Heart left ventricle (tissue), 16 donors: ENCODE results near the gene TNS1. TPM values are rescaled to one million over a fixed set of nuclear protein-coding genes. Genes with fewer than 3 reads are reported as not detected.

Source experiments
- ATAC-seq, 4 donors: fragments of 200-7000 bp; cut with Tn5 transposase; one replicate each; pipeline ENCODE4 v1.9.1; 2020 to 2022; ENCODE audit warnings: moderate library complexity in 4 of 4, mild to moderate bottlenecking in 3 of 4, moderate number of reproducible peaks in 1 of 4
- DNase-seq, 5 donors: peaks; one replicate each; pipeline ENCODE4 v3.0.0-alpha.2; 2020
- H3K27ac ChIP-seq, 12 donors: fragments of 200-600 bp; sonication (generic) in 4 of 12; one replicate each; pipeline versions ENCODE4 v1.5.0 to v1.8.0; 2016 to 2022; ENCODE audit warnings: mild to moderate bottlenecking in 2 of 12
- H3K27me3 ChIP-seq, 9 donors: fragments of 200-600 bp; sonication (generic) in 2 of 9; one replicate each; pipeline versions ENCODE4 v1.5.1 to v1.8.0; 2016 to 2022; ENCODE audit warnings: mild to moderate bottlenecking in 3 of 9
- H3K36me3 ChIP-seq, 9 donors: fragments of 200-600 bp; sonication (generic) in 2 of 9; one replicate each; pipeline versions ENCODE4 v1.5.0 to v1.8.0; 2018 to 2022; ENCODE audit warnings: mild to moderate bottlenecking in 2 of 9
- H3K4me1 ChIP-seq, 12 donors: fragments of 200-600 bp; sonication (generic) in 4 of 12; one replicate each; pipeline versions ENCODE4 v1.5.0 to v1.8.0; 2016 to 2022; ENCODE audit warnings: mild to moderate bottlenecking in 3 of 12
- H3K4me3 ChIP-seq, 12 donors: fragments of 200-600 bp; sonication (generic) in 4 of 12; one replicate each; pipeline versions ENCODE4 v1.5.0 to v1.8.0; 2017 to 2022; ENCODE audit warnings: mild to moderate bottlenecking in 9 of 12, moderate library complexity in 4 of 12
- H3K9me3 ChIP-seq, 12 donors: fragments of 200-600 bp; sonication (generic) in 4 of 12; one replicate each; pipeline versions ENCODE4 v1.5.0 to v1.8.0; 2016 to 2022; ENCODE audit warnings: mild to moderate bottlenecking in 1 of 12
- CTCF ChIP-seq, 12 donors: fragments of 200-600 bp; sonication (generic) in 4 of 12; IDR thresholded peaks; one replicate each; pipeline versions ENCODE4 v1.5.0 to v1.8.0; 2018 to 2022; ENCODE audit warnings: antibody characterized with exemption in 12 of 12, mild to moderate bottlenecking in 5 of 12
- POLR2A ChIP-seq, 2 donors: fragments of 450-650 bp; IDR thresholded peaks; one replicate each; pipeline ENCODE4 v1.6.1; 2017; ENCODE audit warnings: antibody characterized with exemption in 2 of 2, mild to moderate bottlenecking in 2 of 2, moderate library complexity in 2 of 2
- WGBS, 4 donors: extraction: QIAGEN DNeasy Blood & Tissue Kit in 2 of 4; methylation state at CpG; one replicate each; pipeline versions ENCODE4 v1.1.5 to v1.1.7; 2013 to 2018; 5-methylcytosine and 5-hydroxymethylcytosine counted together
- intact Hi-C, 10 donors: fragments of 100-400 bp; cut with DNase I; formaldehyde crosslinking; loops; one replicate each; pipeline versions ENCODE4 v1.11.1 to v1.14.2; 2022
- polyA plus RNA-seq, 2 donors: library from polyadenylated mRNA; stranded (reverse); fragments of 200-250 nt; gene quantifications; one replicate each; pipeline ENCODE4 v1.2.3, GENCODE V29; 2013
- total RNA-seq, 9 donors: library from RNA; depleted of rRNA in 2 of 9; stranded (reverse); fragments of >200 nt in 2 of 9; fragmentation: NEBNext Ultra II Directional in 3 of 9; extraction: Animal tissue kit (Norgen Biotek cat#: 25700) in 3 of 9; gene quantifications; one replicate each; pipeline versions ENCODE4 v1.1.0 to v1.2.4, GENCODE V29; 2016 to 2023
- donor health status: ischemic (EF 13 %, LVEDD 7.1; RV severe dilation, severe dysfunction).
- donor health status: healthy with polysubstance abuse.
- donor health status: DM: no; HTN: yes; CAD: no.
- donor health status: DM: no; HTN: no; CAD: no.
- donor health status: ischemic (EF 25% LVEDD 6.9; RV normal size, moderate dysfunction).
- donor health status: ischemic (EF 25% LVEDD 5.7; RV mildly dilated, moderate dysfunction).
- donor health status: healthy.
- donor health status: DM: yes; HTN: yes; CAD: no.
- donor health status: ischemic (EF 35%, LVEDD 5.7; RV mildly dilated, moderate dysfunction).
- donor health status: nonischemic (EF 11% LVEDD 7.7; RV severe dilation, severe dysfunction).
- donor health status: DM: yes; HTN: yes; CAD: no.
- donor health status: PGD.
- donor health status: ischemic (EF 29% LVEDD 5.4; RV normal size, mild dysfunction).
- donor health status: nonischemic (EF 23%, LVEDD 6.1; RV moderate dilation, normal function).

Gene TNS1
- total and polyA plus RNA-seq, 11 donors: 243 to 899 (median 669) TPM

- H3K27me3 ChIP-seq: no peaks in the 10 kb centered on the region
- peak; percentile 43 to 85 (median 52) for ATAC-seq
- H3K27ac ChIP-seq: peak overlapping the region; percentile 62 to 75 (median 68)
- no peak overlapping the region for H3K4me3 ChIP-seq
- no peaks in the 10 kb centered on the region for H3K9me3 ChIP-seq
- intact Hi-C loops: no loop called here
- peak; percentile 66 to 84 (median 79) for DNase-seq
- WGBS, 4 donors: 1 to 7% (median 1%) methylated on average over 8 to 11 of the region's 11 CpGs
- peaks cover 3 to 100% (median 98%) of the 10 kb centered on the region in 9 donors for H3K36me3 ChIP-seq
- TF ChIP-seq CTCF (IDR thresholded peaks at IDR 0.05) (no peak), POLR2A (IDR thresholded peaks at IDR 0.05) (no peak)
- peaks cover 4 to 98% (median 82%) of the 10 kb centered on the region in 12 donors for H3K4me1 ChIP-seq
These were observed 186.4 kb downstream of the TNS1 start for GRCh38 chr2:217816396-217816869.

GRCh38 chr2:217813828-217814227 lies 189.0 kb downstream of the TNS1 start:
- Histone ChIP-seq H3K4me3 (no peak overlapping the region), H3K27me3 (no peaks in the 10 kb centered on the region), H3K36me3 (peaks cover 6 to 97% (median 96%) of the 10 kb centered on the region in 9 donors), H3K4me1 (peaks cover 0 to 91% (median 62%) of the 10 kb centered on the region in 12 donors), H3K27ac (peak overlapping the region in 8 of 12 donors; percentile 2 to 75 (median 50)), H3K9me3 (no peaks in the 10 kb centered on the region)
- WGBS, 4 donors: 92 to 97% (median 93%) methylated on average over 6 of the region's 6 CpGs
- no peak for DNase-seq
- intact Hi-C loops: loop anchor here in 2 of 10 donors (2.0 kb wide), 2 partner anchors 15 to 19 kb away; no protein-coding TSS in a partner anchor
- TF ChIP-seq POLR2A (IDR thresholded peaks at IDR 0.05) (no peak), CTCF (IDR thresholded peaks at IDR 0.05) (no peak)
- no peak for ATAC-seq

GRCh38 chr2:217812170-217812569 lies 190.6 kb downstream of the TNS1 start:
- DNase-seq (peak in 2 of 5 donors; percentile 48 to 58), ATAC-seq (peak in 3 of 4 donors; percentile 14 to 57 (median 45))
- Histone ChIP-seq H3K4me1 (peaks cover 0 to 91% (median 62%) of the 10 kb centered on the region in 12 donors), H3K4me3 (no peak overlapping the region), H3K27ac (peak overlapping the region in 7 of 12 donors; percentile 1 to 44 (median 21)), H3K27me3 (no peaks in the 10 kb centered on the region), H3K36me3 (peaks cover 6 to 97% (median 96%) of the 10 kb centered on the region in 9 donors), H3K9me3 (no peaks in the 10 kb centered on the region)
- 47 to 82% (median 65%) methylated on average over 6 of the region's 6 CpGs for WGBS, 4 donors
- intact Hi-C loops: loop anchor here in 2 of 10 donors (2.0 kb wide), 2 partner anchors 17 to 21 kb away; no protein-coding TSS in a partner anchor
- TF ChIP-seq CTCF (IDR thresholded peaks at IDR 0.05) (no peak), POLR2A (IDR thresholded peaks at IDR 0.05) (no peak)

GRCh38 chr2:217810260-217810659 lies 192.5 kb downstream of the TNS1 start:
- no peak overlapping the region for H3K27ac ChIP-seq
- DNase-seq (peak in 1 of 5 donors; percentile 34), ATAC-seq (peak in 3 of 4 donors; percentile 19 to 55 (median 25))
- peaks cover 6 to 93% (median 89%) of the 10 kb centered on the region in 9 donors for H3K36me3 ChIP-seq
- H3K9me3 ChIP-seq: no peaks in the 10 kb centered on the region
- intact Hi-C loops: loop anchor here in 1 of 10 donors (1.0 kb wide), 1 partner anchor 15 kb away; no protein-coding TSS in a partner anchor
- 64 to 84% (median 72%) methylated on average over 7 of the region's 7 CpGs for WGBS, 4 donors
- TF ChIP-seq CTCF (IDR thresholded peaks at IDR 0.05) (no peak), POLR2A (IDR thresholded peaks at IDR 0.05) (no peak)
- no peaks in the 10 kb centered on the region for H3K27me3 ChIP-seq
- H3K4me1 ChIP-seq: peaks cover 3 to 88% (median 56%) of the 10 kb centered on the region in 12 donors
- H3K4me3 ChIP-seq: no peak overlapping the region
